ENCODE results near the gene PDE3B.
"Not testable (repeated sequence)": the region's sequence is repeated elsewhere in the genome, so short reads cannot be mapped to it uniquely, and the experiment has no call there.

The PDE3B gene

DNA sequence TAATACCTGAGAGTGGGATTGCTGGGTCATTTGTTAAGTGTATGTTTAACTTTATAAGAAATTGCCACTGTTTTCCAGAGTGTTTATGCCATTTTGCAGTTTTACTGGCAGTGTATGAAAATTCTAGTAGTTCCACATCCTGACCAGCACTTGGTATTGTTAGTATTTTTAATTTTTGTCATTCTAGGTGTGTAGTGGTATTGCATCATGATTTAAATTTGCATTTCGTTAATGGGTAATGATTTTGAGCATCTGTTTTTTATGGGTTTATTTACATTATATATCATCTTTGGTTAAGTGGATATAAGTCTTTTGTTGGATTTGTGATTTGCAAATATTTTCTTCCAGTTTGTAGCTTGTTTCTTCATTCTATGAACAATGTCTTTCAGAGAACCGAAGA lies 34.7 kb downstream of the PDE3B start:
- DNase-seq = no peak

- no peak for DNase-seq
Observed at GRCh38 chr11:14679662-14680061, 36.1 kb downstream of the PDE3B start.

DNA sequence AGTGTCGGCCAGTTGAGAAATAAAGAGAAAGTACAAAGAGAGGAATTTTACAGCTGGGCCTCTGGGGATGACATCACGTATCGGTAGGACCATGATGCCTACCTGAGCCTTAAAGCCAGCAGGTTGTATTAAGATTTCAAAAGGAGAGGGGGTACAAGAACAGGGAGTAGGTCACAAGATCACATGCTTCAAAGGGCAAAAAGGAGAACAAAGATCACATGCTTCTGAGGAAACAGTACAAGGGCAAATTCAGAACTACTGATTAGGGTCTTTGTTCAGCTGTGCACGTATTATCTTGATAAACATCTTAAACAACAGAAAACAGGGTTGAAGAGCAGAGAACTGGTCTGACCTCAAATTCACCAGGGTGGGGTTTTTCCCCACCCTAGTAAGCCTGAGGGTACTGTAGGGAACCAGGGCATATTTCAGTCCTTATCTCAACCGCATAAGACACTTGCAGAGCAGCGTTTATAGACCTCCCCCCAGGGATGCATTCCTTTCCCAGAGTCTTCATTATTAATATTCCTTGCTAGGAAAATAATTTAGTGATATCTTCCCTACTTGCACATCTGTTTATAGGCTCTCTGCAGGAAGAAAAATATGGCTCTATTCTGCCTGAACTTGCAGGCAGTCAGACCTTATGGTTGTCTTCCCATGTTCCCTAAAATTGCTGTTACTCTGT lies 40.8 kb downstream of the PDE3B start:
- DNase-seq = not testable (repeated sequence)

DNA sequence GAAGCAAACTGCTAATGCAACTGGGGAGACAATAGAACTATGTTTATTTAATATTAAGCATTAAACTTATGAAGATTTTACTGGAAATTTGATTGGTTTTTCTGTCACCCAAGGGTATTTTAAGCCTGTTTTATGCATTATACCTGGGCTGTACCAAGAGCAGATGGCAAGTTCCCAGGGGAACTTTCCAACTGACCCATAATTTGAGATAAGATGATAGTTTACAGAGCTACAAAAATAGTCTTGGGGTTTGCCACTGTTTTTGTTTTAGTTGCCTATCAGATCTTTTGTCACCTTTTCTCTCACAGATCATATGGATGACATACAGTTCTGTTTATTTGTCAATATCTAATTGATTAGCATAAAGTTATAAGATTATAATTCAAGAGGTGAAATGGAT lies 43.9 kb downstream of the PDE3B start:
- DNase-seq = no peak

GRCh38 chr11:14687943-14688627 lies 44.5 kb downstream of the PDE3B start:
- no peak for DNase-seq

- DNase-seq = not testable (repeated sequence)
Observed at GRCh38 chr11:14695656-14696055, 52.1 kb downstream of the PDE3B start.

- no peak for DNase-seq
Observed at GRCh38 chr11:14698771-14699170, 55.2 kb downstream of the PDE3B start.

GRCh38 chr11:14700593-14700992 lies 57.0 kb downstream of the PDE3B start:
- DNase-seq = no peak

- DNase-seq = no peak
Observed at GRCh38 chr11:14702760-14703159, 59.2 kb downstream of the PDE3B start.

DNA sequence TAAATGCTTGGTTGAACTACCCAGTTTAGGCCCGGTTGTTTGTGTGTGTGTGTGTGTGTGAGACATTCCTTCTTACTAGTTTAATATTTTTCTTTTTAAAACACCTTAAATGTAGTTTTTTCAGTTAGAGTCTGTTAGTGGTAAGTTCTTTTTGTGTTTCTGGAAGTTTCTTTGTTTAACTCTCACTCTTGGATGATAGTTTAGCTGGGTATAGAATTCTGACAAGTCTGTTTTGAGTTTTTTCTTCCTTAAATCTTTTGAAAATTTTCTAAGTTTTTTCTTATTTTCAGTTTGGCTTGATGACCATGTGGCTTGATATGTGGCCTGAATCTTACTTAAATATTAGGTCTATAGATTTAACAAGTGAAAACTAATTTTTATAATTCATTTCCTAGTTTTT lies 60.1 kb downstream of the PDE3B start:
- DNase-seq = no peak

DNA sequence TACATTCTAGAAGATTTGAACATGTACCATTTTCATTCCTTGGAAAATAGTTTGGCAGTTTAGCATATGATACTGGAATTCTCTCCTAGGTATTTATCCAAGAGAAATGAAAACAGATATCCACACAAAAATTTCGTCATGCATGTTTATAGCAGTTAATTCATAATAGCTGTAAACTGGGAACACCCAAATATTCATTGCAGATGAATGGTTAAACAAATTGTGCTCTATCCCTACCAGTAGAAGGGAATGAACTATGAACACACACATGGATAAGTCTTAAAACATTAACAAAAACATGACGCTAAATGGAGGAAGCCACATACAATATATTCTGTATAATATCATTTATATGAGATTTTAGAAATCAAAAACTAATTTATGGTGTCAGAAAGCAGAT lies 61.5 kb downstream of the PDE3B start:
- DNase-seq = no peak

DNA sequence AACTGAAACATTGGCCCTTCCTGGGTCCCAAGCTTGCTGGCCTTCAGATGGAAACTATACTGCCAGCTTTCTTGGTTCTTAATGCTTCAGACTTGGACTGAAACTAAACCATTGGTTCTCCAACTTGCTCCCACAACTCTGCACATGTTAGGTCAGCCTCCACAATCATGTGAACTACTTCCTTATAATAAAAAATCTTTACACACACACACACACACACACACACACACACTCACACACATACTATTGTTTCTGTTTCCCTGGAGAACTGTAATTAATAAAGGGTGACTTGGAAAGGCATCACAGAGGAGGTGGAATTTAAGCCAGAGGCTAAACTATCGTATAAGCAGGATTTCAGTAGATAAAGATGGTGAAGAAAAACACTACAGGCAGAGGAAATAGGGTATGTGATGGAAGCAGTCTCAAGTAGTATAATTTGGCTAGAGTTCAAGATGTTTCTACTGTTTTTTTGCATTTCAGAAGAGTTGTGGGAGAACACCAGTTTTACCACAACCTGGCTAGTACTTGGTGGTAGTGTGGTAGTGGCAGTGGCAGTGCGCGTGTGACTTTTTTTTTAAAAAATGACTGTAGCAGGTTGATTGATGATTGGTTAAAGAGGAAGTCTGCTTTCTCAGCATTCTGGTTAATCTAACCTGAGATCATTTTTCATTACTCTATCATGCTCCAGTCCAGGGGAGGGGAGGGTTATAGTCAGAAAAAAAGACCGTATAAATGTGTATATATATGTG lies 70.1 kb downstream of the PDE3B start:
- no peak for DNase-seq

- not testable (repeated sequence) for DNase-seq
Observed at GRCh38 chr11:14715669-14716068, 72.1 kb downstream of the PDE3B start.

DNA sequence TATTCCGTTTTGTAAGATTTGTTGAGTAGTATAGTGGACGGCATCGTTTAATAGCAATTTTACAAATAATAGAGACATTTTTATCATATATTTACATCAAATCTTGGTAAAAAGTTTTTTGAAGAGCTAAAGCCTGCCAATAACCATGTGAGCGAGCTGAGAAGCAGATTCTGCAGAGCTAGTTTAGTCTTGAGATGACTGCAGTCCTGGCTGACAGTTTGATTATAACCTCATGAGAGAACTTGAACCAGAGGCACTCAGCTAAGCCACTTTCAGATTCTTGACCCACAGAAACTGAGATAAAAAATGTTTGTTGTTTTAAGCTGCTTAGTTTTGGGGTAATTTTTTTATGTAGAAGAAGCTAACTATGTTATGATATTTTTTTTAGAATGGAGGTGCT lies 78.9 kb downstream of the PDE3B start:
- DNase-seq = no peak

DNA sequence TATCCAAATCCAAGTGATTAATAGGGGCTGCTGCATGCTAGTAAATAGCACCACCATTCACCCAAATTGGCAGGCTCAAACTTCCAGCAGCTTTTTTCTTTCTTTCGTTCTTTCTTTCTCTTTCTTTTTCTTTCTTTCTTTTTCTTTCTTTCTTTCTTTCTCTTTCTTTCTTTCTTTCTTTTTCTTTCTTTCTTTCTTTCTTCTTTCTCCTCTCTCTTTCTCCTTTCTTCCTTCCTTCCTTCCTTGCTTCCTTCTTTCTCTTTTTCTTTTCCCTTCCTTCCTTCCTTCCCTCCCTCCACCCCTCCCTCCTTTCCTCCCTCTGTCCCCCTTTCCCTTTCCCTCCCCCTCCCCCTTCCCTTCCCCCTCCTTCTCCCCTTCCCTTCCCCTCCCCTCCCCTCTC lies 81.5 kb downstream of the PDE3B start:
- no peak for DNase-seq

DNA sequence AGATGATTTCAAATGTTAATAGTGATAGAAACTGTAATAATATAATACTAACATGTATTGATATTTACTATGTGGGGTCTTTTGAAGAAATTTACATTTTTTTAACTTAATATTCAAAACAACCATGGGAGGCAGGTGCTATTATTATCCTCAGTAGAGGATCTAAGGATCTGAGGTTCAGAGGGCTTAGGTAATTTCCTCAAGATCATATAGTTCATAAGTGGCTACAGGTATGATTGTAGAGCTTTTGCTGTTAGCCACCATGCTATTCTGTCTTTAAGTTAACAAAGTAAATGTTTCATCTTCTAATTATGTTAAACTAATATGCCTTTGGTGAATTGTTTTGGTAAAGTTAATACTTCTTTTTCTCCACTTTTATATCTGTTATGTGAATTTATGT lies 83.6 kb downstream of the PDE3B start:
- DNase-seq = no peak

- DNase-seq = no peak
Observed at GRCh38 chr11:14727746-14728145, 84.1 kb downstream of the PDE3B start.

- not testable (repeated sequence) for DNase-seq
Observed at GRCh38 chr11:14740539-14740938, 96.9 kb downstream of the PDE3B start.

GRCh38 chr11:14741195-14741594 lies 97.6 kb downstream of the PDE3B start:
- no peak for DNase-seq

DNA sequence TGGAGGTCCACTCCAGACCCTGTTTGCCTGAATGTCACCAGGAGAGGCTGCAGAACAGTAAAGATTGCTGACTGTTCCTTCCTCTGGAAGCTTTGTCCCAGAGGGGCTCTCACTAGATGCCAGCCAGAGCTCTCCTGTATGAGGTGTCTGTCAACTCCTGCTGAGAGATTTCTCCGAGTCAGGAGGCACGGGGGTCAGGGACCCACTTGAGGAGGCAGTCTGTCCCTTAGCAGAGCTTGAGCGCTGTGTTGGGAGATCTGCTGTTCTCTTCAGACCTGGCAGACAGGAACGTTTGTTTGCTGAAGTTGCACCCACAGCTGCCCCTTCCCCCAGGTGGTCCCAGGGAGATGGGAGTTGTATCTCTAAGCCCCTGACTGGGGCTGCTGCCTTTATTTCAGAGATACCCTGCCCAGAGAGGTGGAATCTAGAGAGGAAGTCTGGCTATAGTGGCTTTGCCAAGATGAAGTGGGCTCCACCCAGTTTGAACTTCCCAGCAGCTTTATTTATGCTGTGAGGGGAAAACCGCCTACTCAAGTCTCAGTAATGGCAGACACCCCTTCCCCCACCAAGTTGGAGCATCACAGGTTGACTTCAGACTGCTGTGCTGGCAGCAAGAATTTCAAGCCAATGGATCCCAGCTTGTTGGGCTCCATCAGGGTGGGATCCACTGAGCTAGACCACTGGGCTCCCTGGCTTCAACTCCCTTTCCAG lies 99.4 kb downstream of the PDE3B start:
- DNase-seq = no peak

DNA sequence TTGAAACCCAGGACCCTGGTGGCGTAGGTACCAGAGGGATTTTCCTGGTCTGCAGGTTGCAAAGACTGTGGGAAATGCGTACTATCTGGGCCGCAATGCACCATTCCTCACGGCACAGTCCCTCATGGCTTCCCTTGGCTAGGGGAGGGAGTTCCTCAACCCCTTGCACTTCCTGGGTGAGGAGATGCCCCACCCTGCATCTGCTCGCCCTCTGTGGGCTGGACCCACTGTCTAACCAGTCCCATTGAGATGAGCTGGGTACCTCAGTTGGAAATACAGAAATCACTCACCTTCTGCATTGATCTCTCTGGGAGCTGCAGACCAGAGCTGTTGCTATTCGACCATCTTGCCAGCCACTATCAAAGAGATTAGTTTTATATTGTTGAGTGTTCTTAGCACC lies 100.1 kb downstream of the PDE3B start:
- not testable (repeated sequence) for DNase-seq

- no peak for DNase-seq
Observed at GRCh38 chr11:14746857-14747395, 103.3 kb downstream of the PDE3B start.

DNA sequence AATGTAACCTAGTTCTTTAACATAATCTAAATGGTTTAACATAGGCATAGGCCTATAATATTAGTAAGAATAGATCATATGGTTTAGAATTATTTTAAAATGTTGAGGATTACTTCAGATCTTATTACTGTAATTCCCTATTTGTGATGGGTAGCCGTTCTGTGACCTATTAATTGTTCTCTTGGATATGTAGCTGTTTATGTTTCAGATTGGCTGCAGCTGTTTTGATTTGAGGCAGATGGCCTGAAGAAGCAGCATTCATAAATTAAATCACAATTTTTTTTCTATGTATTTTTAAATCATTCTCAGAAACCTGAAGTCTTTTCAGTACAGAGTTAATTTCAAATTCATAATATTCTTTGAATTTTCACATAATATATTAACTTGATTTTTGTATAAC lies 104.5 kb downstream of the PDE3B start:
- no peak for DNase-seq
